ENCODE measurements around the gene SEPTIN12.

GRCh38 chr16:4796982-4797804 lies 9.0 kb upstream of the SEPTIN12 start:
- TF ChIP-seq CTCF (conservative IDR thresholded peaks at IDR 0.05) (no peak), EZH2 (IDR thresholded peaks at IDR 0.05; ENCODE audit: low read depth) (no peak)

Data from PC-9 (cell line).